A673 (cell line): Measurements from ENCODE around the gene CNGA2. TPM values are rescaled to one million over a fixed set of nuclear protein-coding genes. Genes with fewer than 3 reads are reported as not detected.

Experiments used
- BruUV-seq: library from RNA; stranded (reverse); fragments of 400-500 nt; replicated peaks from 2 replicates; lab custom pipeline; 2021; lab: Mats Ljungman, UMichigan
- CTCF ChIA-PET: fragments of 300-600 bp; sonication (Branson Sonifier 250); formaldehyde crosslinking; loops from one replicate; lab custom pipeline; 2022; ENCODE audit warnings: antibody characterized with exemption; lab: Charles Lee
- POLR2A ChIA-PET: fragments of 300-600 bp; sonication (Branson Sonifier 250); formaldehyde crosslinking; loops from one replicate; lab custom pipeline; 2022; ENCODE audit warnings: antibody characterized with exemption; ENCODE audit not compliant: low non-redundant PET; lab: Charles Lee
- DNase-seq: peaks from one replicate; pipeline ENCODE4 v3.0.0-alpha.2; 2015; ENCODE audit warnings: low spot score
- H3K27ac ChIP-seq: fragments of 200-600 bp; sonication (generic); 2 replicates; pipeline ENCODE4 v1.5.1; 2016; ENCODE audit warnings: mixed run types, low read depth, mild to moderate bottlenecking, mixed read lengths, antibody characterized with exemption, low read length; ENCODE audit not compliant: poor library complexity, severe bottlenecking
- H3K27me3 ChIP-seq: fragments of 200-600 bp; sonication (generic); replicated peaks from 2 replicates; pipeline ENCODE4 v1.6.1; 2017; ENCODE audit warnings: mixed run types, low read depth, mild to moderate bottlenecking, mixed read lengths, antibody characterized with exemption, low read length; ENCODE audit not compliant: insufficient read depth, poor library complexity
- H3K36me3 ChIP-seq: fragments of 200-600 bp; sonication (generic); 2 replicates; pipeline ENCODE4 v1.6.1; 2016; ENCODE audit warnings: mixed run types, mild to moderate bottlenecking, mixed read lengths, antibody characterized with exemption, low read length; ENCODE audit not compliant: insufficient read depth, poor library complexity, severe bottlenecking
- H3K4me1 ChIP-seq: fragments of 200-600 bp; sonication (generic); 2 replicates; pipeline ENCODE4 v1.6.1; 2017; ENCODE audit warnings: mixed run types, mild to moderate bottlenecking, mixed read lengths, antibody characterized with exemption, low read length; ENCODE audit not compliant: insufficient read depth, poor library complexity, severe bottlenecking
- H3K4me3 ChIP-seq: fragments of 200-600 bp; sonication (generic); 2 replicates; pipeline ENCODE4 v1.5.1; 2016; ENCODE audit warnings: low read depth, mixed run types, mild to moderate bottlenecking, mixed read lengths, low read length; ENCODE audit not compliant: poor library complexity, severe bottlenecking
- H3K9me3 ChIP-seq: fragments of 200-600 bp; sonication (generic); 2 replicates; pipeline ENCODE4 v1.6.1; 2016; ENCODE audit warnings: mixed run types, low read depth, mild to moderate bottlenecking, mixed read lengths, antibody characterized with exemption, low read length; ENCODE audit not compliant: poor library complexity, severe bottlenecking
- CTCF ChIP-seq: fragments of 300-800, 200-600 bp; sonication (generic); conservative IDR thresholded peaks from 2 replicates; pipeline ENCODE4 v1.5.1; 2017; ENCODE audit warnings: low read depth, mild to moderate bottlenecking, antibody characterized with exemption, low read length, moderate library complexity, mixed read lengths
- EZH2 ChIP-seq: fragments of 200-600 bp; sonication (generic); IDR thresholded peaks from 2 replicates; pipeline ENCODE4 v1.6.1; 2017; ENCODE audit warnings: borderline replicate concordance, low read depth, mild to moderate bottlenecking, mixed read lengths, antibody characterized with exemption, low read length; ENCODE audit not compliant: poor library complexity, severe bottlenecking
- intact Hi-C: fragments of 100-400 bp; cut with micrococcal nuclease; formaldehyde crosslinking; loops from one replicate; pipeline ENCODE4 v1.10.0; 2022; ENCODE audit not compliant: unreplicated experiment
- total RNA-seq: library from RNA; stranded (reverse); gene quantifications from 2 replicates; pipeline ENCODE4 v1.2.3, GENCODE V29; 2021

Gene CNGA2
- total RNA-seq, 1 experiment from 2014 or later, result not detected

- CTCF ChIA-PET, result no interaction called here
- no peak overlapping the region for H3K4me3 ChIP-seq
- H3K27ac ChIP-seq, result no peak overlapping the region
- TF ChIP-seq CTCF (no peak), EZH2 (no peak)
- intact Hi-C loops, result no loop called here
- POLR2A ChIA-PET, result no interaction called here
- no peaks in the 10 kb centered on the region for H3K4me1 ChIP-seq
- no peaks in the 10 kb centered on the region for H3K36me3 ChIP-seq
- H3K9me3 ChIP-seq, result no peaks in the 10 kb centered on the region
- BruUV-seq, result no TSS peak
- no peaks in the 10 kb centered on the region for H3K27me3 ChIP-seq
- DNase-seq, result no peak
Observed at GRCh38 chrX:151792505-151792904, 58.0 kb downstream of the CNGA2 start.

- no peak for TF ChIP-seq CTCF
- no peak for TF ChIP-seq EZH2
- BruUV-seq, result no TSS peak
- ChIA-PET CTCF (no interaction called here), POLR2A (no interaction called here)
- no peak overlapping the region for H3K27ac ChIP-seq
- H3K36me3 ChIP-seq, result no peaks in the 10 kb centered on the region
- intact Hi-C loops, result no loop called here
- H3K4me1 ChIP-seq, result no peaks in the 10 kb centered on the region
- no peak overlapping the region for H3K4me3 ChIP-seq
- DNase-seq, result no peak
- no peaks in the 10 kb centered on the region for H3K27me3 ChIP-seq
- no peaks in the 10 kb centered on the region for H3K9me3 ChIP-seq
Observed at GRCh38 chrX:151793886-151794285, 59.3 kb downstream of the CNGA2 start.

Other genes starting within 250 kb of the CNGA2 start
- not detected in 2 replicates for gene PASD1, start 171.1 kb upstream of the CNGA2 start, total RNA-seq
- not detected in 2 replicates for gene PRRG3, start 39.3 kb upstream of the CNGA2 start, total RNA-seq
- 0.45 TPM in 1 of 2 replicates, not detected in the other for gene FATE1, start 18.7 kb upstream of the CNGA2 start, total RNA-seq
- gene MAGEA4, start 178.1 kb downstream of the CNGA2 start, total RNA-seq, result not detected in 2 replicates
- not detected in 2 replicates for gene GABRE, start 239.9 kb downstream of the CNGA2 start, total RNA-seq